Activated naive CD8-positive, alpha-beta T cell treated with anti-CD3 and anti-CD28 coated beads, Interleukin-2, amount 10 ng/mL, durations not matched to agents 7 days and 5 days (primary cell): ENCODE results near the gene RRP1. TPM values are rescaled to one million over a fixed set of nuclear protein-coding genes. Genes with fewer than 3 reads are reported as not detected.
A peak's percentile ranks its signal among the peaks of the same experiment; 100 is the strongest.

Source experiments
- ATAC-seq: fragments of 150-1000 bp; cut with Tn5 transposase; one replicate; pipeline ENCODE4 v1.10.0; 2021; ENCODE audit warnings: low read depth, moderate library complexity
- POLR2A ChIA-PET: fragments of 350-600 bp; sonication (Branson Sonifier 250); formaldehyde crosslinking; loops from one replicate; lab custom pipeline; 2021; ENCODE audit warnings: antibody characterized with exemption; lab: Charles Lee
- DNase-seq: peaks from one replicate; pipeline ENCODE4 v3.0.0; 2021
- H3K27ac Mint-ChIP-seq: one replicate; pipeline ENCODE4 v1.8.0; 2022; ENCODE audit warnings: mild to moderate bottlenecking, mixed read lengths
- H3K27me3 Mint-ChIP-seq: one replicate; pipeline ENCODE4 v1.8.0; 2022; ENCODE audit warnings: mild to moderate bottlenecking, moderate library complexity, mixed read lengths
- H3K36me3 Mint-ChIP-seq: one replicate; pipeline ENCODE4 v1.8.0; 2021; ENCODE audit warnings: mild to moderate bottlenecking, mixed read lengths
- H3K4me1 Mint-ChIP-seq: one replicate; pipeline ENCODE4 v1.8.0; 2021; ENCODE audit warnings: mixed read lengths
- H3K4me3 Mint-ChIP-seq: one replicate; pipeline ENCODE4 v1.8.0; 2022; ENCODE audit warnings: mild to moderate bottlenecking, moderate library complexity, mixed read lengths
- H3K9me3 Mint-ChIP-seq: one replicate; pipeline ENCODE4 v1.8.0; 2021; ENCODE audit warnings: mixed read lengths
- total RNA-seq, 2 experiments: library from RNA; stranded (reverse); gene quantifications; one replicate each; pipeline ENCODE4 v1.2.3, GENCODE V29; 2021

RRP1 gene, protein sequence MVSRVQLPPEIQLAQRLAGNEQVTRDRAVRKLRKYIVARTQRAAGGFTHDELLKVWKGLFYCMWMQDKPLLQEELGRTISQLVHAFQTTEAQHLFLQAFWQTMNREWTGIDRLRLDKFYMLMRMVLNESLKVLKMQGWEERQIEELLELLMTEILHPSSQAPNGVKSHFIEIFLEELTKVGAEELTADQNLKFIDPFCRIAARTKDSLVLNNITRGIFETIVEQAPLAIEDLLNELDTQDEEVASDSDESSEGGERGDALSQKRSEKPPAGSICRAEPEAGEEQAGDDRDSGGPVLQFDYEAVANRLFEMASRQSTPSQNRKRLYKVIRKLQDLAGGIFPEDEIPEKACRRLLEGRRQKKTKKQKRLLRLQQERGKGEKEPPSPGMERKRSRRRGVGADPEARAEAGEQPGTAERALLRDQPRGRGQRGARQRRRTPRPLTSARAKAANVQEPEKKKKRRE
- total RNA-seq: 10 to 100 TPM; 28.1 to 28.6 TPM

DNA sequence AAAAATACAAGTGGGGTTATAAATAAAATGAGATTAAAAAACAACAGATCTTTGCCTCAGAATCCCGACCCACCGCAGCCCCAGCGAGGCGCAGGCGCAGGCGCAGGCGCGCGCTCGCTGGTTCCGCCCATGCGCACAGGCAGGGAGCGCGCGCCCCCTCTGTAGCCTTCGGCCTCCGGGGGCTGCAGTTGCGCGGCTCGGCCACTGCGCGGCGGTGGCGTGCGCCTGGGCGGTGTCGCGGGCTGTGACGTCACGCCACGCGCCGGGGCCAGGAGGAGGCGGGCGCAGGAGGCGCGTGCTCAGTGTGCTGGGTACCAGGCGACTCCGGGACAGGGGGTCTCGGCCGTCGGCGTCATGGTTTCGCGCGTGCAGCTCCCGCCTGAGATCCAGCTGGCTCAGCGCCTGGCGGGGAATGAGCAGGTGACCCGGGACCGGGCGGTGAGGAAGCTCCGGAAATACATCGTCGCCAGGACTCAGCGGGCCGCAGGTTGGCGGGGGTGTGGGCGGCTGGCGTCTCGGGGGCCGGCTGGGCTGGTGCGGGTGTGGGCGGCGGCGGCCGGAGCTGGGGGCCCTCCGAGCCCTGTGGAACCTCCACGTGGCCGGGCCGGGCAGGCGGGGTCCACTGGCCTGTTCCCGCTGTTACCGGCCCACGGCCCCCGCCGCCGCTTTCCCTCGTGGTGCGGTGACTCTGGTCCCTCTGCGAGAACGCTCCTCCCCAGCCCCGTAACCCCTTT, at the start of gene RRP1:
RRP1 (plus strand) TSS at position 302 of the 734 bp plus-strand sequence; CDS start at position 355, 53 bp downstream.
- Mint-ChIP-seq H3K4me3 (peak within 1 kb of the TSS; percentile 93), H3K9me3 (no peaks in the 10 kb centered on the region), H3K27me3 (no peaks in the 10 kb centered on the region), H3K27ac (peak within 1 kb of the TSS; percentile 89), H3K36me3 (peaks cover 10% of the 10 kb centered on the region), H3K4me1 (peaks cover 16% of the 10 kb centered on the region)
- POLR2A ChIA-PET: interaction anchor here (0.9 to 1.5 kb wide), 10 partner anchors 9 to 74 kb away, joined by 3 to 6 read pairs (median 3); no protein-coding TSS in a partner anchor
- peak; percentile 100 for DNase-seq
- peak; percentile 93 for ATAC-seq

DNA sequence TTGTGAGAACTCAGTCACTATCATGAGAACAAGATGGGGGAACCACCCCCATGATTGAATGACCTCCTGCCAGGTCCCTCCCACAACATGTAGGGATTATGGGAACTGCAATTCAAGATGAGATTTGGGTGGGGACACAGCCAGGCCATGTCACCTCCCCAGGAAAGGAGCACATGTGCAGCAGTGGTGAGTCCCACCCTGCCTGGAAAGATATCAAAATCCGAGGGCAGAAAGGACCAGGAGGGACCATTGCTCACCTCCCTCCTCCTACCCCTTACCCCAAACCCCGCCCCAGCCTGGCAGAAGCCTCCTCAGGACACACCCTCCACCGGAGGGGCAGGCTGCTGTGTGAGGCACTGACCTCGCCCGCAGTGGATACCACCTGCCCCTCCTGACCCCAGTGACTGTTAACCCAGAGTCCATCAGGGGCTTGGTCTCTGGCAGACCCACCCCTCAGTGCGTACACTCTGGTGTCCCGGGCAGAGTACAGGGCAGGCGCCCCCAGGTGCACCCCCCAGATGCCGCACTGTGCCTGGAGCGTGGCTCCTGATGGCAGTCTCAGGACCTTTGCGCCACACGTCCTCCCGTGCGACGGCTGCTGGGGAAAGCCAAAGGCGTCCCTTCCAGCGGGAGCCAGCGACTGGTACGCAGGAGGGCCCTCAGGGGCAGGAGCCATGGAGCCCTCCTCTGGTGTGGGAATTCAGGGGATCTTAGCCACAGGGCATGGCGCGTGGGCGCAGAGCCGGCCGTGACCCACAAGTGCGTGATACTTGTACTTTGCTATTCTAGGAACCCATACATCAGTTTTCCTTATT, 49.5 kb upstream of the RRP1 start:
- Mint-ChIP-seq H3K4me1 (peaks cover 5% of the 10 kb centered on the region), H3K27ac (no peak overlapping the region), H3K9me3 (no peaks in the 10 kb centered on the region), H3K4me3 (no peak overlapping the region), H3K27me3 (no peaks in the 10 kb centered on the region), H3K36me3 (peaks cover 16% of the 10 kb centered on the region)
- ATAC-seq (no peak), DNase-seq (no peak)
- POLR2A ChIA-PET: no interaction called here

DNA sequence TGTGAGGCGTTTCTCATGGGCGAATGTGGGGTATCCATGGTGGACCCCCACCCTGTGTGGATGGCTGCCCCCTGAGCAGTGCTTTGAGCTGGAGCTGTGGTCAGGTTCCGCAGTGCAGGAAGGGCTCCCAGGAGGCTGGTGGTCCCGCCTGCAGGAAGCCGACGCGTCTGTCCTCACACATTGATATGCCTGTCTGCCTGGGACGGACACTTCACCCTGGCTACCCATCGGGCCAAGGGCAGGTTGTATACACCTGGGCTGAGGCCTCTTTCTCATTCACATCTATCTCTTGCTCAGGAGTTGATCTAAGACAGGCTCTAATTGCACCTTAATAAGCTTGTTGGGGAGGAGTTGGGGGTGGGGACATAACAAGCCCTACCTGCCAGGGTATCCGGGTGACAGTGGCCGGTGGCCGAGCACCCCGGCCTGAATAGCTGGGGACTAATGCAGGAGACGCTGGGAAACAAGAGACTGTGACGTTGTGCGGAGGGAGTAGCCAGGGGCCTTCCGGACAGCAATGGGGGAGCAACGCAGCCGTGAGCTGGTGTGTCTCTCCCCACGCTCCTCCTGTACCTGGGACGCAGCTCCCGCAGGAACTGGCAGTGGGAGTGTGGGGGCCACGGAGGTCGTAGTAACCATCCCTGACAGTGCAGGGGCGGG, 48.8 kb upstream of the RRP1 start:
- Mint-ChIP-seq H3K4me3 (no peak overlapping the region), H3K36me3 (peaks cover 17% of the 10 kb centered on the region), H3K27me3 (no peaks in the 10 kb centered on the region), H3K27ac (peak overlapping the region; percentile 38), H3K4me1 (peaks cover 2% of the 10 kb centered on the region), H3K9me3 (no peaks in the 10 kb centered on the region)
- no peak for DNase-seq
- POLR2A ChIA-PET: no interaction called here
- ATAC-seq: peak; percentile 26

DNA sequence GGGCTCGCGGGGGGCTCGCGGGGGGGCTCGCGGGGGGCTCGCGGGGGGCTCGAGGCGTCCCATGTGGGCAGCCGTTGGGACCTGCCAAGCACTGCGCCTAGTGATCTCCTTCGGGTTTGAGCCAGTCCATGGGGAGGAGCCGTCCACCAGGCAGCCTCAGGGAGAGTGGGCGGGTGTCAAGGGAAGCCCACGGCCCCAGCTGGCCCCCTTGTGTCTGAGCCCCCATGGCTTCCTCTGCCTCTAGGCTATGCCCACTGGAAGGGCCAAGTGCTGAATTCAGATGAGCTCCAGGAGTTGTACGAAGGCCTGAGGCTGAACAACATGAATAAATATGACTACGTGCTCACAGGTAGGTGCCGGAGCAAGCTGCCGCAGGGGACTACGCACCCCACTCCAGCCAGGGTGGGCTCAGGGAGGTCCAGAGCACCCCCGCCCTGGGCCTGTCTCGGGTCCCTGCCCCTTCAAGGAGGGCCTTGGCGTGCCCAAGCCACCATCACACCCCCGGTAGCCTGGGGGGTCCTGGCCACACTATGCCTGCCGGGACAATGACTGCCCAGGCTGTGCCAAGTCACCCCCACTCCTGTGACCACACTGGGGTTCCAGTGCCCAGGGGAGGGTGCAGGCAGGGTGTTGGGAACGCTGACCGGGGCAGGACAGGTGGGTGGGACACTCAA, 47.8 kb upstream of the RRP1 start:
- POLR2A ChIA-PET: no interaction called here
- Mint-ChIP-seq H3K4me1 (peaks cover 2% of the 10 kb centered on the region), H3K36me3 (peaks cover 12% of the 10 kb centered on the region), H3K4me3 (no peak overlapping the region), H3K27me3 (no peaks in the 10 kb centered on the region), H3K27ac (no peak overlapping the region), H3K9me3 (no peaks in the 10 kb centered on the region)
- DNase-seq (no peak), ATAC-seq (no peak)

DNA sequence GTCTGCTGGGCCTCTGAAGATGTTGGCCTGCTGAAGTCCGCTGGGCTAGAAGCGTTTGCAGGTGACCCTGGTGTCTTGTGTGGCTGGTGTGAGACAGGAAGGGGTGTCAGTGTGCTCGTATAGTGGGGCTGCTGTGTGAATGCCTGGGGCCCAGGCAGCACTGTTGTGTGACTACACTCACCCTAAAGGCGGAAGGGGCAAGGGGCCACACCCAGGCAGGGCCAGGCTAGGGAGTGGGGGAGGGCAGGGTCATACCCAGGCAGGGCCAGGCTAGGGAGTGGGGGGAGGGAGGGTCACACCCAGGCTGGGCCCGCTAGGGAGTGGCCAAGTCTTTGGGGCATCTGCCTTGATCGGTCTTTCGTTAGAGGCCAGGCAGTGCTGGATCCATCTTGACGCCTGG, 45.4 kb upstream of the RRP1 start:
- POLR2A ChIA-PET: no interaction called here
- no peak overlapping the region for H3K27ac Mint-ChIP-seq
- no peak for ATAC-seq

DNA sequence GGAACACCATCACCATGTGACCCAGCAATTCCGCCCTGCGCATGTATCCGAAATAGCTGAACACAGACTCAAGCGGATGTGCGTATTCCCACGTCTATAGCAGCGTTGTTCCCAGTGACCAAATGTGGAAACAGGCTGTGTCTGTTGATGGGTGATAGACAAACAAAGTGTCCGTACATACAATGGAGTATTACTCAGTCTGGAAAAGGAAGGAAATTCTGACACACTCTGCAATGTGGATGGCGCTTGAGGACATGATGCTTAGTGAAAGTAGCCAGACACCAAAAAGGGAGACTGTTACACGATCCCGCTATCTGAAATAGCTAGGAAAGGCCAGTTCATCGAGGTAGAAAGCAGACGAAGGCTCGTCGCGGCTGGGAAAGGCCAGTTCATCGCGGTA, 44.7 kb upstream of the RRP1 start:
- POLR2A ChIA-PET: no interaction called here

More for the DNA sequence above, 45.4 kb upstream of the RRP1 start:
- Mint-ChIP-seq H3K4me1 (no peaks in the 10 kb centered on the region), H3K27me3 (no peaks in the 10 kb centered on the region), H3K36me3 (peaks cover 7% of the 10 kb centered on the region), H3K9me3 (no peaks in the 10 kb centered on the region), H3K4me3 (no peak overlapping the region)
- DNase-seq: no peak

DNA sequence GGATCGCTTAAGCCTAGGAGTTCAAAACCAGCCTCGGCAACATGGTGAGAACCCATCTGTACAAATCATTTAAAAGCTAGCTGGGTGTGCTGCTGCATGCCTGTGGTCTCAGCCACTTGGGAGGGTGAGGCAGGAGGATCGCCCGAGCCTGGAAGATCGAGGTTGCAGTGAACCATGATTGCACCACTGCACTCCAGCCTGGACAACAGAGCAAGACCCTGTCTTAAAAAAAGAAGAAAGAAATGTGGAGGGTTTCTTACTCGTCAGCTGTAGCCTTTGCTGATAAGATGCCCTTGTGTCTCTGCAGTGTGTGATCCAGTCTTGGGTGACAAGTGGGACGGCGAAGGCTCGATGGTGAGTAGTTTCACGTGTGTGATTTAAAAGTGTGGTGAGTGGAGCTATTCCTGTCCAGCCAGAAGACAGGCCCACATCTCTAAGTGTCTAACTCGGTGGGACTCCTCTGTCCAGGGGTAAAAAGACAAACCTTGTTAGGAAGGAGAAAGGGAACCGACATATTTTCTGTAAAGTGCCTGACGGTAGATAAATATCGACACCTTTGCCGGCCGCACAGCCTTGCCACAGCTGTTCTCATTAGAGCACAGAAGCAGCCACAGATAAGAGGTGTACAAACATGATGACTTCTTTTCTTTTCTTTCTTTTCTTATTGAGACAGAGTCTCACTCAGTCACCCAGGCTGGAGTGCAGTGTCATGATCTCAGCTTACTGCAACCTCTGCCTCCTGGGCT, 43.4 kb upstream of the RRP1 start:
- no peaks in the 10 kb centered on the region for H3K9me3 Mint-ChIP-seq
- H3K4me1 Mint-ChIP-seq: peaks cover 6% of the 10 kb centered on the region
- POLR2A ChIA-PET: no interaction called here
- DNase-seq (no peak), ATAC-seq (no peak)
- peaks cover 6% of the 10 kb centered on the region for H3K36me3 Mint-ChIP-seq
- no peak overlapping the region for H3K4me3 Mint-ChIP-seq
- no peak overlapping the region for H3K27ac Mint-ChIP-seq
- H3K27me3 Mint-ChIP-seq: no peaks in the 10 kb centered on the region

More for the DNA sequence above, 44.7 kb upstream of the RRP1 start:
- no peak overlapping the region for H3K4me3 Mint-ChIP-seq
- peaks cover 6% of the 10 kb centered on the region for H3K36me3 Mint-ChIP-seq
- H3K4me1 Mint-ChIP-seq: peaks cover 6% of the 10 kb centered on the region
- H3K9me3 Mint-ChIP-seq: no peaks in the 10 kb centered on the region
- DNase-seq: no peak
- no peak for ATAC-seq
- no peak overlapping the region for H3K27ac Mint-ChIP-seq
- H3K27me3 Mint-ChIP-seq: no peaks in the 10 kb centered on the region

DNA sequence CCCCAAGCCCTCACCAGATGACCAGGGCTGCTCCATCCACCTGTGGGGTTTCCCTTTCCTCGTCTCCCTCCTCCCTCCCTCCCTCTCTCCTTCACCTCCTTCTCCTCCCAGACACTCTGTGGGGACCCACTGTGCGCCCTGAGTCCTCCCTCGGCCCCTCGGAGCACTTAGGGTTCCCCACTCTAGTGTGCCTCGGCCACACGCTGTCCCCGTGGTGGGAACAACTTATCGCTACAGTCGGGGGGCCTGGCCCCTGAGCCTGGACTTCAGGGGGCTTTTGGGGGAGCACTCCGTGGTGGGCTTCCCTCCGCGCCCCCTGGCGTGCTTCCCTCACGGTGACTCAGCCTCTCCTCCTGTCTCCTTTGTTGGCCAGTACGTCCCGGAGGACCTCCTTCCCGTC, 40.8 kb upstream of the RRP1 start:
- no peaks in the 10 kb centered on the region for H3K27me3 Mint-ChIP-seq
- H3K4me1 Mint-ChIP-seq: peaks cover 6% of the 10 kb centered on the region
- H3K27ac Mint-ChIP-seq: no peak overlapping the region
- no peak for DNase-seq
- peaks cover 9% of the 10 kb centered on the region for H3K36me3 Mint-ChIP-seq
- no peaks in the 10 kb centered on the region for H3K9me3 Mint-ChIP-seq
- no peak overlapping the region for H3K4me3 Mint-ChIP-seq
- POLR2A ChIA-PET: no interaction called here
- no peak for ATAC-seq

DNA sequence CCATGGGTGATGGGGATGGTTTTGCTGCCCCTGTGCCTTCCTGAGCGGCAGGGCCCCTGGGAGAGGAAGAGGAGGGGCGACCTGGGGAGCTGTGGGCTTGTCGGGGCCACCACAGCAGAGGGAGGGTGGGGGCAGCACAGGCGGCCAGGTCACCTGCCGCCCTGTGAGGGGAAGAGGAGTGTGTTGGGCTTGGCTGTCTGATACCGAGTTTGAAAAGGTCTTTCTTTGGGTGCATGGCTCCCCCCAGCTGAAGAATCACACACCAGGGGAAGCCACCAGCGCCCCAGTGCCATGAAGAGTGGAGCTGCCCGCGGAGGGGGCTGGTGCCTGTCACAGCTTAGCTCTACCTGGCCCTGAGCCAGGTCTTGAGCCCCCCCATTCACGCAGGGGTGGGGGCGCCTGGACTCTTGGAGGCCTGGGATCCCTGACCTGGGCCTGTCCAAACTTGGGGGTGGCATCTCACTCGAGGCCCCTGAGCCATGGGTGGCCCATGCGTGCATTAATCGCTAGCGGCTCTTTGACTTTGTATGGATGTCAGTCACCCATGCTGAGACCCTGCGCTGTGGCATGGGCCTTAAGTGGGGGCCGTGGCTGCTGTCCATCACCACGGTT, 39.6 kb upstream of the RRP1 start:
- Mint-ChIP-seq H3K4me3 (no peak overlapping the region), H3K36me3 (peaks cover 11% of the 10 kb centered on the region), H3K27me3 (no peaks in the 10 kb centered on the region), H3K27ac (peak overlapping the region; percentile 30), H3K9me3 (no peaks in the 10 kb centered on the region), H3K4me1 (peaks cover 6% of the 10 kb centered on the region)
- peak; percentile 49 for ATAC-seq
- DNase-seq: no peak
- POLR2A ChIA-PET: interaction anchor here (0.6 kb wide), 1 partner anchor 27 kb away, joined by 3 read pairs; no protein-coding TSS in a partner anchor

DNA sequence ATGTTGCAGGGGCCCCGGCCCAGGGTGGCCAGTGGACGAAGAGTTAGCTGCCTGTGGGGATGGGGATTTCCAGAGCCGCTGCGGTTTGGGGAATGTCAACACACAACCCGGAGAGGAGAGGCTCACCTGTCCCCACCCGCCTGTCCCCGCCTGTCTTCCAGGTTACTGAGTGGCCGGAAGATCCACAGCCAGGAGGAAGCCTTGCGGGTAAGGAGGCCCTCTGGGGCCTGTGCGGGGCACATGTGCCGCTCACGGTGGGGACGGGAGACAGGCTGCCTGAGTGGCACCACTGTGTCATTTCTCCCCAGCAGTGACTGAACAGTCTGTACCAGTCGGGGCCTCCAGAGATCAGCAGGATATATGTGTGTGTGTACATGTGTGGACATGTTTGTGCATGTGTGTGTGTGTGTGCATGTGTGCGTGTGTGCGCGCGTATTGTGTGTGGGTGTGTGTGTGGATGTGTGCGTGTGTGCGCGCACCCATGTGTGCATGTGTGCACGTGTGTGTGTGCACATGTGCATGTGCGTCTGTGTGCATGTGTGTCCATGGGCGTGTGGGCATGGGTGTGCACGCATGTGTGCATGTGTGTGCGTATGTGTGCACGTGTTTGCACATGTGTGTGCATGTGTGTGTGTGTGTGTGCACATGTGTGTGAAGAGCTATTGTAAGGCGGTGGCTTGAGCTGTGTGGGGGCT, 38.9 kb upstream of the RRP1 start:
- H3K36me3 Mint-ChIP-seq: peaks cover 9% of the 10 kb centered on the region
- H3K4me3 Mint-ChIP-seq: no peak overlapping the region
- peak overlapping the region; percentile 58 for H3K27ac Mint-ChIP-seq
- DNase-seq: no peak
- POLR2A ChIA-PET: no interaction called here
- no peaks in the 10 kb centered on the region for H3K9me3 Mint-ChIP-seq
- H3K4me1 Mint-ChIP-seq: peaks cover 6% of the 10 kb centered on the region
- no peaks in the 10 kb centered on the region for H3K27me3 Mint-ChIP-seq
- no peak for ATAC-seq

DNA sequence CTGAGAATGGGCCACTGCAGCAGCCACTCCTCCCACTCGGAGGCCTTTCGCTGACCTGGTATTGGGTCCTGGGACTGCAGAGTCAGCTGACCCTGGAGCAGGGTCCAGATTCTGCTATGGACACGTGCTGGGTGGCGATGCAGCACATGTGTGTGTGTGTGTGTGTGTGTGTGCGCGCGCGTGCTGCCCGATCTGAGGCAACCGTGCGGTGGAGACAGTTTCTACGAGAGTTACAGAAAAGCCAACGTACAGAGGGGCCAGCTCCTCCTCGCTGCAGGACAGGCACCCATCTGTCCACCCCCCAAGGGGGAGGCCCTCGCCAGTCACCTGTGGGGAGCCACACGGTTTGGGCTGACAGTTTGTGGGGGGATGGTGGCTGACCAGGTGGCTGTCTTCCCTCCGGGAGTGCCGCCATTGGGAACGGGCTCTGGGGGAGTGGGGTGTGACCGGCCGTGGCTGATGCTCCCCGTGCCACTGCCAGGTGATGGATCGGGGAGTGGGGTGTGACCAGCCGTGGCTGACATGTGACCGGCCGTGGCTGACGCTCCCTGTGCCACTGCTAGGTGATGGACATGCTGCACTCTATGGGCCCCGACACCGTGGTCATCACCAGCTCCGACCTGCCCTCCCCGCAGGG, 37.3 kb upstream of the RRP1 start:
- POLR2A ChIA-PET: no interaction called here

More for the DNA sequence above, 37.3 kb upstream of the RRP1 start:
- Mint-ChIP-seq H3K27me3 (no peaks in the 10 kb centered on the region), H3K27ac (no peak overlapping the region), H3K36me3 (peaks cover 9% of the 10 kb centered on the region), H3K9me3 (no peaks in the 10 kb centered on the region), H3K4me1 (peaks cover 6% of the 10 kb centered on the region), H3K4me3 (no peak overlapping the region)
- DNase-seq (no peak), ATAC-seq (no peak)
